ENCODE data around the gene EPHB1. TPM values are rescaled to one million over a fixed set of nuclear protein-coding genes. Genes with fewer than 3 reads are reported as not detected.
A peak's percentile ranks its signal among the peaks of the same experiment; 100 is the strongest.

The EPHB1 gene
- 6.3 and 17.4 TPM in 2 replicates for total RNA-seq

GRCh38 chr3:134794950-134795745, at the start of gene EPHB1:
Gene EPHB1, plus strand, starts transcription at chr3:134795260.
- peak; percentile 96 for DNase-seq (ENCODE audit: low read depth)

- no peak for DNase-seq (ENCODE audit: low read depth)
These were observed 46.4 kb upstream of the EPHB1 start for GRCh38 chr3:134748698-134749097.

- DNase-seq (ENCODE audit: low read depth), result no peak
These were observed 45.9 kb upstream of the EPHB1 start for GRCh38 chr3:134749174-134749573.

- DNase-seq (ENCODE audit: low read depth), result no peak
These were observed 45.1 kb upstream of the EPHB1 start for GRCh38 chr3:134749802-134750553.

GRCh38 chr3:134751831-134752230, 43.2 kb upstream of the EPHB1 start:
- no peak for DNase-seq (ENCODE audit: low read depth)

GRCh38 chr3:134752761-134753461, 42.1 kb upstream of the EPHB1 start:
- no peak for DNase-seq (ENCODE audit: low read depth)

- no peak for DNase-seq (ENCODE audit: low read depth)
These were observed 40.9 kb upstream of the EPHB1 start for GRCh38 chr3:134753999-134754742.

GRCh38 chr3:134754768-134755559, 40.1 kb upstream of the EPHB1 start:
- DNase-seq (ENCODE audit: low read depth), result no peak

GRCh38 chr3:134755821-134756220, 39.2 kb upstream of the EPHB1 start:
- no peak for DNase-seq (ENCODE audit: low read depth)

GRCh38 chr3:134757549-134758069, 37.5 kb upstream of the EPHB1 start:
- DNase-seq (ENCODE audit: low read depth), result no peak

- DNase-seq (ENCODE audit: low read depth), result no peak
These were observed 33.8 kb upstream of the EPHB1 start for GRCh38 chr3:134761213-134761612.

GRCh38 chr3:134762016-134762415, 33.0 kb upstream of the EPHB1 start:
- no peak for DNase-seq (ENCODE audit: low read depth)

GRCh38 chr3:134765468-134765867, 29.6 kb upstream of the EPHB1 start:
- DNase-seq (ENCODE audit: low read depth), result no peak

- DNase-seq (ENCODE audit: low read depth), result no peak
These were observed 28.8 kb upstream of the EPHB1 start for GRCh38 chr3:134766290-134766689.

- DNase-seq (ENCODE audit: low read depth), result no peak
These were observed 26.9 kb upstream of the EPHB1 start for GRCh38 chr3:134768116-134768515.

- DNase-seq (ENCODE audit: low read depth), result no peak
These were observed 26.2 kb upstream of the EPHB1 start for GRCh38 chr3:134768837-134769236.

- peak; percentile 23 for DNase-seq (ENCODE audit: low read depth)
These were observed 25.7 kb upstream of the EPHB1 start for GRCh38 chr3:134769287-134769868.

- no peak for DNase-seq (ENCODE audit: low read depth)
These were observed 23.0 kb upstream of the EPHB1 start for GRCh38 chr3:134772011-134772410.

- no peak for DNase-seq (ENCODE audit: low read depth)
These were observed 22.5 kb upstream of the EPHB1 start for GRCh38 chr3:134772591-134772990.

GRCh38 chr3:134775831-134776230, 19.2 kb upstream of the EPHB1 start:
- DNase-seq (ENCODE audit: low read depth), result no peak
